MM.1S (cell line): ENCODE data around the gene GPR32.

Experiments used
- EZH2 ChIP-seq: fragments of 300-600 bp; sonication (generic); optimal IDR thresholded peaks from 2 replicates; pipeline ENCODE3; 2017; ENCODE audit warnings: low read depth, mild to moderate bottlenecking, antibody characterized with exemption, low read length, mixed read lengths
- TF ChIP-seq, protein P1 (sequence below): fragments of 300-600 bp; sonication (generic); IDR thresholded peaks from 2 replicates; pipeline ENCODE4 v1.5.1; 2016; ENCODE audit warnings: antibody characterized with exemption, low read length, mixed read lengths

DNA sequence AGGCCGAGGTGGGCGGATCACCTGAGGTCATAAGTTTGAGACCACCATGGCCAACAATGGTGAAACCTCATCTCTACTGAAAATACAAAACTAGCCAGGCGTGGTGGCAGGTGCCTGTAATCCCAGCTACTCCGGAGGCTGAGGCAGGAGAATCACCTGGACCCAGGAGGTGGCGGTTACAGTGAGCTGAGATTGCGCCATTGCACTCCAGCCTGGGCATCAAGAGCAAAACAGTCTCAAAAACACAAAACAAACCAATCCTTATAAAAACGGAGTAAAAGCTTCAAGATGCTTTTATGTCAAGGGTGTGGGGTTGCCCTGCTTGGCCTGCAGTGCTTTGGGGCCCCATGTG is 27.1 kb downstream of the GPR32 start:
- TF ChIP-seq, protein P1, sequence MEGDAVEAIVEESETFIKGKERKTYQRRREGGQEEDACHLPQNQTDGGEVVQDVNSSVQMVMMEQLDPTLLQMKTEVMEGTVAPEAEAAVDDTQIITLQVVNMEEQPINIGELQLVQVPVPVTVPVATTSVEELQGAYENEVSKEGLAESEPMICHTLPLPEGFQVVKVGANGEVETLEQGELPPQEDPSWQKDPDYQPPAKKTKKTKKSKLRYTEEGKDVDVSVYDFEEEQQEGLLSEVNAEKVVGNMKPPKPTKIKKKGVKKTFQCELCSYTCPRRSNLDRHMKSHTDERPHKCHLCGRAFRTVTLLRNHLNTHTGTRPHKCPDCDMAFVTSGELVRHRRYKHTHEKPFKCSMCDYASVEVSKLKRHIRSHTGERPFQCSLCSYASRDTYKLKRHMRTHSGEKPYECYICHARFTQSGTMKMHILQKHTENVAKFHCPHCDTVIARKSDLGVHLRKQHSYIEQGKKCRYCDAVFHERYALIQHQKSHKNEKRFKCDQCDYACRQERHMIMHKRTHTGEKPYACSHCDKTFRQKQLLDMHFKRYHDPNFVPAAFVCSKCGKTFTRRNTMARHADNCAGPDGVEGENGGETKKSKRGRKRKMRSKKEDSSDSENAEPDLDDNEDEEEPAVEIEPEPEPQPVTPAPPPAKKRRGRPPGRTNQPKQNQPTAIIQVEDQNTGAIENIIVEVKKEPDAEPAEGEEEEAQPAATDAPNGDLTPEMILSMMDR = no peak
- TF ChIP-seq EZH2 = no peak
